GM19099 (cell line): ENCODE data around the gene CRYZL1.

Source experiments
- POLR2A ChIP-seq: IDR thresholded peaks from 3 replicates; pipeline ENCODE4 v1.6.1; 2011; ENCODE audit warnings: low read depth; ENCODE audit not compliant: insufficient read length; ENCODE audit errors: extremely low read depth

The CRYZL1 gene

GRCh38 chr21:33541756-33542639 lies 99.5 kb downstream of the CRYZL1 start, which contains the start of gene GART:
TSS of gene GART (minus strand) at chr21:33542117. CDS start at chr21:33539315, 2,802 bp downstream.
- peak; percentile 81 for TF ChIP-seq POLR2A

- no peak for TF ChIP-seq POLR2A
Observed at GRCh38 chr21:33541105-33541711, 100.3 kb downstream of the CRYZL1 start.

GRCh38 chr21:33540711-33541104 lies 100.8 kb downstream of the CRYZL1 start:
- no peak for TF ChIP-seq POLR2A

GRCh38 chr21:33539616-33540015 lies 101.9 kb downstream of the CRYZL1 start:
- TF ChIP-seq POLR2A = no peak
